Measurements from ENCODE around the gene ALPK1. TPM values are rescaled to one million over a fixed set of nuclear protein-coding genes. Genes with fewer than 3 reads are reported as not detected.

The ALPK1 gene
- total and polyA plus RNA-seq, 2 of the 4 experiments (the other 2 are of a cell fraction) = 3.3 to 7.9 TPM

GRCh38 chr4:112277705-112278448 is 19.3 kb upstream of the ALPK1 start:
- WGBS, 2 experiments (ENCODE audit: extremely low coverage in 2 of 2, insufficient read length in 1 of 2) = 100% methylated on average over 1 of the region's 10 CpGs; no CpG with 5 or more reads in 1 of the 2 experiments
- H3K9me3 ChIP-seq (ENCODE audit: control insufficient read depth, insufficient read depth, low read length) = no peaks in the 10 kb centered on the region
- H3K56ac ChIP-seq (ENCODE audit: extremely low read depth, insufficient read depth, low read length) = no peak overlapping the region
- ATAC-seq (ENCODE audit: low read depth) (no peak), DNase-seq (no peak)
- no peak overlapping the region for H2BK120ac ChIP-seq (ENCODE audit: low read depth, low read length)
- no peak overlapping the region for H3K18ac ChIP-seq (ENCODE audit: low read depth, low read length)
- ChIA-PET CTCF (no interaction called here), POLR2A (ENCODE audit: unreplicated experiment) (no interaction called here)
- no peak overlapping the region for H3K4me2 ChIP-seq (ENCODE audit: low read depth, low read length)
- H3K23ac ChIP-seq (ENCODE audit: low read depth, low read length) = no peak overlapping the region
- peaks cover 3% of the 10 kb centered on the region for H3K36me3 ChIP-seq (ENCODE audit: control insufficient read depth, insufficient read depth, low read length)
- dilution Hi-C loops (cut with HindIII; ENCODE audit: low sequenced_read_pairs, unreplicated experiment) (no loop called here), in situ Hi-C loops (cut with MboI; ENCODE audit: low sequenced_read_pairs) (no loop called here), intact Hi-C loops (cut with micrococcal nuclease) (no loop called here)
- no peak for TF ChIP-seq MAFK (IDR thresholded peaks at IDR 0.05; ENCODE audit: low read depth, low read length)
- no peak for TF ChIP-seq MXI1 (IDR thresholded peaks at IDR 0.05; ENCODE audit: borderline replicate concordance, low read depth, low read length)
- TF ChIP-seq MAZ (IDR thresholded peaks at IDR 0.05; ENCODE audit: borderline replicate concordance, low read depth, low read length) = no peak
- TF ChIP-seq FOS (IDR thresholded peaks at IDR 0.05; ENCODE audit: low read depth, low read length) = no peak
- TF ChIP-seq NFE2L2 (IDR thresholded peaks at IDR 0.05; ENCODE audit: low read depth, low read length) = no peak
- no peak for TF ChIP-seq RFX5 (IDR thresholded peaks at IDR 0.05; ENCODE audit: low read depth, low read length)
- TF ChIP-seq USF2 (IDR thresholded peaks at IDR 0.05; ENCODE audit: low read depth, low read length) = no peak
- TF ChIP-seq SMC3 (IDR thresholded peaks at IDR 0.05; ENCODE audit: low read depth, low read length) = no peak
- TF ChIP-seq RCOR1 (IDR thresholded peaks at IDR 0.05; ENCODE audit: insufficient replicate concordance, low read length) = no peak
- no peak for TF ChIP-seq ELK1 (IDR thresholded peaks at IDR 0.05; ENCODE audit: borderline replicate concordance, low read depth, low read length)
- TF ChIP-seq, protein P1, sequence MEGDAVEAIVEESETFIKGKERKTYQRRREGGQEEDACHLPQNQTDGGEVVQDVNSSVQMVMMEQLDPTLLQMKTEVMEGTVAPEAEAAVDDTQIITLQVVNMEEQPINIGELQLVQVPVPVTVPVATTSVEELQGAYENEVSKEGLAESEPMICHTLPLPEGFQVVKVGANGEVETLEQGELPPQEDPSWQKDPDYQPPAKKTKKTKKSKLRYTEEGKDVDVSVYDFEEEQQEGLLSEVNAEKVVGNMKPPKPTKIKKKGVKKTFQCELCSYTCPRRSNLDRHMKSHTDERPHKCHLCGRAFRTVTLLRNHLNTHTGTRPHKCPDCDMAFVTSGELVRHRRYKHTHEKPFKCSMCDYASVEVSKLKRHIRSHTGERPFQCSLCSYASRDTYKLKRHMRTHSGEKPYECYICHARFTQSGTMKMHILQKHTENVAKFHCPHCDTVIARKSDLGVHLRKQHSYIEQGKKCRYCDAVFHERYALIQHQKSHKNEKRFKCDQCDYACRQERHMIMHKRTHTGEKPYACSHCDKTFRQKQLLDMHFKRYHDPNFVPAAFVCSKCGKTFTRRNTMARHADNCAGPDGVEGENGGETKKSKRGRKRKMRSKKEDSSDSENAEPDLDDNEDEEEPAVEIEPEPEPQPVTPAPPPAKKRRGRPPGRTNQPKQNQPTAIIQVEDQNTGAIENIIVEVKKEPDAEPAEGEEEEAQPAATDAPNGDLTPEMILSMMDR (conservative IDR thresholded peaks at IDR 0.05; ENCODE audit: low read depth, low read length) = no peak
- TF ChIP-seq CEBPB (IDR thresholded peaks at IDR 0.05; ENCODE audit: low read depth, low read length) = no peak
- TF ChIP-seq CHD1 (IDR thresholded peaks at IDR 0.05; ENCODE audit: low read depth, low read length) = no peak
- no peak for TF ChIP-seq RAD21 (IDR thresholded peaks at IDR 0.05; ENCODE audit: low read length)
- TF ChIP-seq BHLHE40 (IDR thresholded peaks at IDR 0.05; ENCODE audit: low read depth, low read length) = no peak
- no peak overlapping the region for H2AK5ac ChIP-seq (ENCODE audit: low read depth, low read length)
- no TSS peak for BruUV-seq (replicated peaks)
- no peak overlapping the region for H2AFZ ChIP-seq (replicated peaks; ENCODE audit: low read length, poor library complexity)
- H3K9me1 ChIP-seq (ENCODE audit: insufficient read depth, low read length) = peaks cover 3% of the 10 kb centered on the region; the same call in 1 of the 2 replicates
- no peak overlapping the region for H2BK20ac ChIP-seq (ENCODE audit: low read depth, low read length)
- H3K4me3 ChIP-seq (ENCODE audit: insufficient read depth, low read depth, low read length) = no peak overlapping the region
- H2BK5ac ChIP-seq (ENCODE audit: low read depth, low read length, poor library complexity, severe bottlenecking) = no peak overlapping the region
- no peak overlapping the region for H3K4ac ChIP-seq (ENCODE audit: low read depth, low read length)
- H4K5ac ChIP-seq (ENCODE audit: low read depth, low read length) = no peak overlapping the region; the same call in 1 of the 2 replicates
- H4K20me1 ChIP-seq (ENCODE audit: insufficient read depth, low read length) = no peaks in the 10 kb centered on the region
- no peak overlapping the region for H3K14ac ChIP-seq (replicated peaks; ENCODE audit: low read depth, low read length)
- H3K79me1 ChIP-seq (ENCODE audit: low read depth in 1 of 2, low read length in 2 of 2) = peaks cover 9 to 19% of the 10 kb centered on the region in 2 experiments
- no peak overlapping the region for H4K91ac ChIP-seq (ENCODE audit: insufficient read depth, low read depth, low read length)
- H3K27ac ChIP-seq (ENCODE audit: insufficient read depth, low read length) = no peak overlapping the region
- no peak overlapping the region for H2BK15ac ChIP-seq (ENCODE audit: low read depth, low read length)
- H4K8ac ChIP-seq (ENCODE audit: low read depth in 2 of 2, low read length in 2 of 2) = no peak overlapping the region
- H3K9ac ChIP-seq (ENCODE audit: low read depth, low read length) = no peak overlapping the region
- H3K27me3 ChIP-seq (ENCODE audit: control insufficient read depth, insufficient read depth, low read length) = no peaks in the 10 kb centered on the region
- H2AK9ac ChIP-seq (replicated peaks; ENCODE audit: low read depth, low read length, poor library complexity) = no peak overlapping the region
- H3K4me1 ChIP-seq (ENCODE audit: control insufficient read depth, insufficient read depth, low read length) = peaks cover 6% of the 10 kb centered on the region; the same call in 1 of the 2 replicates
